Osteoblast (primary cell): ENCODE results near the gene PLXNA3. TPM values are rescaled to one million over a fixed set of nuclear protein-coding genes. Genes with fewer than 3 reads are reported as not detected.
A peak's percentile ranks its signal among the peaks of the same experiment; 100 is the strongest.

Source experiments
- DNase-seq: peaks from one replicate; pipeline ENCODE4 v3.0.0; 2011; ENCODE audit warnings: low spot score, mixed read lengths; ENCODE audit not compliant: insufficient read length; ENCODE audit errors: missing footprints
- H2AFZ ChIP-seq: 2 replicates; pipeline ENCODE4 v1.6.0; 2011; ENCODE audit warnings: mild to moderate bottlenecking, low read length
- H3K27ac ChIP-seq: 2 replicates; pipeline ENCODE4 v1.5.1; 2011; ENCODE audit warnings: mild to moderate bottlenecking, low read depth, low read length, moderate library complexity
- H3K27me3 ChIP-seq: 2 replicates; pipeline ENCODE4 v1.6.0; 2012; ENCODE audit warnings: mild to moderate bottlenecking, control low read depth, inconsistent platforms, low read length, moderate library complexity; ENCODE audit not compliant: insufficient read depth
- H3K36me3 ChIP-seq: 2 replicates; pipeline ENCODE4 v1.5.1; 2011; ENCODE audit warnings: mild to moderate bottlenecking, low read length, control low read depth, moderate library complexity; ENCODE audit not compliant: insufficient read depth
- H3K4me1 ChIP-seq: 2 replicates; pipeline ENCODE4 v1.5.1; 2011; ENCODE audit warnings: mild to moderate bottlenecking, low read length, control low read depth, moderate library complexity; ENCODE audit not compliant: insufficient read depth
- H3K4me2 ChIP-seq: 2 replicates; pipeline ENCODE4 v1.6.0; 2011; ENCODE audit warnings: mild to moderate bottlenecking, low read length; ENCODE audit not compliant: insufficient read depth
- H3K4me3 ChIP-seq: fragments of 200-600 bp; sonication (generic); 3 replicates; pipeline ENCODE4 v1.5.1; 2012; ENCODE audit warnings: mild to moderate bottlenecking, low read length, inconsistent platforms; ENCODE audit not compliant: insufficient read depth
- H3K79me2 ChIP-seq: 2 replicates; pipeline ENCODE4 v1.6.0; 2012; ENCODE audit warnings: mild to moderate bottlenecking, low read length, control low read depth, inconsistent platforms; ENCODE audit not compliant: insufficient read depth
- H3K9me3 ChIP-seq: 2 replicates; pipeline ENCODE4 v1.5.1; 2011; ENCODE audit warnings: low read depth, low read length, control low read depth
- H4K20me1 ChIP-seq: 2 replicates; pipeline ENCODE4 v1.6.0; 2012; ENCODE audit warnings: mild to moderate bottlenecking, low read length, control low read depth; ENCODE audit not compliant: insufficient read depth
- total RNA-seq: library from RNA; depleted of rRNA; stranded (reverse); fragments of >200 nt; gene quantifications from 2 replicates; pipeline ENCODE4 v1.2.3, GENCODE V29; 2012
- TF ChIP-seq, protein P1 (sequence below): IDR thresholded peaks from 2 replicates; pipeline ENCODE4 v1.5.1; 2011; ENCODE audit warnings: mild to moderate bottlenecking, low read depth, low read length, moderate library complexity; ENCODE audit errors: extremely low read depth

Gene PLXNA3
- total RNA-seq, 1 donor = 18.8 TPM

GRCh38 chrX:154502098-154502497 is 44.0 kb downstream of the PLXNA3 start:
- Histone ChIP-seq H3K36me3 (no peaks in the 10 kb centered on the region), H3K4me1 (no peaks in the 10 kb centered on the region), H3K4me2 (no peak overlapping the region), H2AFZ (no peak overlapping the region), H3K27me3 (no peaks in the 10 kb centered on the region), H3K27ac (no peak overlapping the region), H3K79me2 (no peaks in the 10 kb centered on the region), H3K4me3 (no peak overlapping the region), H4K20me1 (no peaks in the 10 kb centered on the region), H3K9me3 (no peaks in the 10 kb centered on the region)
- no peak for DNase-seq
- TF ChIP-seq, protein P1, sequence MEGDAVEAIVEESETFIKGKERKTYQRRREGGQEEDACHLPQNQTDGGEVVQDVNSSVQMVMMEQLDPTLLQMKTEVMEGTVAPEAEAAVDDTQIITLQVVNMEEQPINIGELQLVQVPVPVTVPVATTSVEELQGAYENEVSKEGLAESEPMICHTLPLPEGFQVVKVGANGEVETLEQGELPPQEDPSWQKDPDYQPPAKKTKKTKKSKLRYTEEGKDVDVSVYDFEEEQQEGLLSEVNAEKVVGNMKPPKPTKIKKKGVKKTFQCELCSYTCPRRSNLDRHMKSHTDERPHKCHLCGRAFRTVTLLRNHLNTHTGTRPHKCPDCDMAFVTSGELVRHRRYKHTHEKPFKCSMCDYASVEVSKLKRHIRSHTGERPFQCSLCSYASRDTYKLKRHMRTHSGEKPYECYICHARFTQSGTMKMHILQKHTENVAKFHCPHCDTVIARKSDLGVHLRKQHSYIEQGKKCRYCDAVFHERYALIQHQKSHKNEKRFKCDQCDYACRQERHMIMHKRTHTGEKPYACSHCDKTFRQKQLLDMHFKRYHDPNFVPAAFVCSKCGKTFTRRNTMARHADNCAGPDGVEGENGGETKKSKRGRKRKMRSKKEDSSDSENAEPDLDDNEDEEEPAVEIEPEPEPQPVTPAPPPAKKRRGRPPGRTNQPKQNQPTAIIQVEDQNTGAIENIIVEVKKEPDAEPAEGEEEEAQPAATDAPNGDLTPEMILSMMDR = no peak

DNA sequence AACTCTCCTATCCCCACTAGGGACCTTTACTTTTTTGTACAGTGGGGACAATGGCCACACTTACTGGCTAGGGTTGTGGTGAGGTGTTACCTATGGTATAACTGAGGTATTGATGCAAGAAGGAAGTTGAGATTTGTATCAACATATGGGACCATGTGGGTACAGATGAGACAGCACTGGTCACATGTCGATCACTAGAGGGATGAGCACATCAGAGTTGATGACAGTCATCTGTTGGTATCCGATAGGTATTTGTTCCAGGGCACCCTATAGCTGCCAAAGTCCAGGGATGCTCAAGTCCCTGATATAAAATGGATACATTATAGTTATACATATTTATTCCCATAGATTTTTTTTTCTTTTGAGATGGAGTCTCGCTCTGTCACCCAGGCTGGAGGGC is 44.9 kb downstream of the PLXNA3 start:
- Histone ChIP-seq H3K4me1 (no peaks in the 10 kb centered on the region), H3K27me3 (no peaks in the 10 kb centered on the region), H4K20me1 (no peaks in the 10 kb centered on the region), H3K4me2 (no peak overlapping the region), H3K4me3 (no peak overlapping the region), H3K9me3 (no peaks in the 10 kb centered on the region), H3K36me3 (no peaks in the 10 kb centered on the region), H3K79me2 (no peaks in the 10 kb centered on the region), H3K27ac (no peak overlapping the region), H2AFZ (no peak overlapping the region)
- DNase-seq = peak; percentile 11
- TF ChIP-seq, protein P1 = no peak

GRCh38 chrX:154505734-154506133 is 47.7 kb downstream of the PLXNA3 start:
- H3K4me3 ChIP-seq = no peak overlapping the region
- TF ChIP-seq, protein P1 = no peak
- no peaks in the 10 kb centered on the region for H3K9me3 ChIP-seq
- no peak overlapping the region for H3K27ac ChIP-seq
- peak; percentile 90 for DNase-seq
- H4K20me1 ChIP-seq = no peaks in the 10 kb centered on the region
- H2AFZ ChIP-seq = no peak overlapping the region
- H3K4me1 ChIP-seq = no peaks in the 10 kb centered on the region
- H3K4me2 ChIP-seq = no peak overlapping the region
- no peaks in the 10 kb centered on the region for H3K36me3 ChIP-seq
- H3K79me2 ChIP-seq = no peaks in the 10 kb centered on the region
- no peaks in the 10 kb centered on the region for H3K27me3 ChIP-seq

GRCh38 chrX:154506483-154507332 is 48.6 kb downstream of the PLXNA3 start:
- TF ChIP-seq, protein P1 = no peak
- Histone ChIP-seq H3K4me3 (no peak overlapping the region), H3K79me2 (no peaks in the 10 kb centered on the region), H2AFZ (no peak overlapping the region), H3K4me1 (no peaks in the 10 kb centered on the region), H3K27me3 (no peaks in the 10 kb centered on the region), H3K4me2 (no peak overlapping the region), H3K9me3 (no peaks in the 10 kb centered on the region), H4K20me1 (no peaks in the 10 kb centered on the region), H3K27ac (no peak overlapping the region), H3K36me3 (no peaks in the 10 kb centered on the region)
- DNase-seq = peak; percentile 66
